ENCODE measurements around the gene SERPINA10. TPM values are rescaled to one million over a fixed set of nuclear protein-coding genes. Genes with fewer than 3 reads are reported as not detected.
"Not testable (repeated sequence)": the region's sequence is repeated elsewhere in the genome, so short reads cannot be mapped to it uniquely, and the experiment has no call there.

Gene SERPINA10
- total RNA-seq, 1 donor from 2014 or later = not detected

GRCh38 chr14:94314890-94315289 lies 21.8 kb upstream of the SERPINA10 start:
- DNase-seq (ENCODE audit: low read depth) = no peak

- DNase-seq (ENCODE audit: low read depth) = no peak
Observed at GRCh38 chr14:94313991-94314655, 21.1 kb upstream of the SERPINA10 start.

DNA sequence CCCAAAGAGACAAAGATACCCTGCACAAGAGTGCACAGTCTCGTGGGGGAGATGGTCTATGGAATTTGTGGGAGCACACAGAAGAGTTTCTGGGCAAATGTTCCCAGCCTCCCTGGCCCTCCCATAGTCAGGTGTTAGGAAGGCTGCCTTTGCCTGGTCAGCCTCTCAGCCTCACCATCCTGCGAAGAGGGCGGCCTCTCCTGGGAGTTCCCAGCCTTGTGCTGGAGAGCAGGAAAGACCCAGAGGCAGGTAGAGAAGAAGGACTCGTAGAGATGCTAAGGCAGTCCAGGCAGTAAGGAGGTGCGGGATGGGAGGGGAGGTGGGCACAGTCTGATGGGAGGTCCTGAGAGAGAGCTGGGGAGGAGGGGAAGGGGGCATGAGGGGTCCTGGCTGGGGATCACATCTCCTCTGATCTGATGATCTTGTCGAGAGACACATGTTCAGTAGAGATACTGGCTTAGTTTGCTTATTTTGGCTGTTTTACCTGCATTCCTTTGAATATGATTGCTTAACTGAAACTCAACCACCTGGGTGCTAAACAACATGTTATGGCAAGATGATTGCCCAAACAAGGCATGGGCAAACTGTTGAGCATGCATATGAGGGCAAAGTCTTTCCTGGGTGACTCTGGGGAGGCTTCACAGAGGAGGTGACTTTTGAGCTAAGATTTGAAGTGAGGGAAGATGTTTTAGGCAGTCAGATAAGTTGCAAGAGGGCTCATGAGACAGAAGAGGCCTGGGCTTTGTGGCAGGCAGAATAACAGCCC lies 19.6 kb upstream of the SERPINA10 start:
- DNase-seq (ENCODE audit: low read depth) = no peak

- DNase-seq (ENCODE audit: low read depth) = no peak
Observed at GRCh38 chr14:94310248-94310647, 17.2 kb upstream of the SERPINA10 start.

DNA sequence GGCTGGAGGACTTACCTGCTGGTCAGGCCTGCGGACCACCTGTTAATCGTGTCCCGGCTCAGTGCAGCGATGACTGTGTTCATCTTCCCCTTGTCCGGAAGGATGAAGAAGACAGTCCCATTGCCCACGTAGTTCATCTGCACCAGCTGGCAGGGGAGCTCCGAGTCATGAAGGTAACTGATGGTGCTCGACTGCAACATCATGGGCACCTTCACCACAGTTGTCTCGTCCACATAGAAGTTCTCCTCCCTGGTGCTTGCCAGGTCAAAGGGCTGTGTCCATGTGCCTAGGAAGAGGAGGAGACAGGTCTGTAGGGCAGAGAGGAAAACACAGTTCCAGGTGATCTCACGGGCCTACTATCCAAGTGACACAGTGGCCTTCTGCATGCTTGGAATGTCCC lies 16.7 kb upstream of the SERPINA10 start:
- no peak for DNase-seq (ENCODE audit: low read depth)

GRCh38 chr14:94307410-94307992 lies 14.4 kb upstream of the SERPINA10 start:
- no peak for DNase-seq (ENCODE audit: low read depth)

- DNase-seq (ENCODE audit: low read depth) = no peak
Observed at GRCh38 chr14:94306047-94306978, 13.2 kb upstream of the SERPINA10 start.

DNA sequence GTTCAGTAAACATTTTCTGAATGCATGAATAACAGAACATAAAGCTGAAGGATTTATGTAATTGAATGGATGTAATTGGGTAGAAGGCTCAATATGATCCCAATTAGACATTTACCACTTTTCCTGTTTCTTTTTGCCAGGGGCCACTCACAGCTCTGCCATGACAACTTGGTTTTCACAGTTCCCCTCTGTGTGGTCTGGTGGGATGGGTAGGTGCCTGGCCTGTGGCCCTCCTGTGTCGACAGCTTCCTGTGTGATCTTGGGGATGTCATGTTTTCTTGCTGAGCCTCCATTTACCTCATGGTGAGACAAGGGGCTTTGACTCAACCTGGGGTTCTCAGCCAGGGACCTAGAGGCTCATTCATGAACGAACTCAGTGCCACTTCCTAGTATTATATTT lies 12.6 kb upstream of the SERPINA10 start:
- no peak for DNase-seq (ENCODE audit: low read depth)

DNA sequence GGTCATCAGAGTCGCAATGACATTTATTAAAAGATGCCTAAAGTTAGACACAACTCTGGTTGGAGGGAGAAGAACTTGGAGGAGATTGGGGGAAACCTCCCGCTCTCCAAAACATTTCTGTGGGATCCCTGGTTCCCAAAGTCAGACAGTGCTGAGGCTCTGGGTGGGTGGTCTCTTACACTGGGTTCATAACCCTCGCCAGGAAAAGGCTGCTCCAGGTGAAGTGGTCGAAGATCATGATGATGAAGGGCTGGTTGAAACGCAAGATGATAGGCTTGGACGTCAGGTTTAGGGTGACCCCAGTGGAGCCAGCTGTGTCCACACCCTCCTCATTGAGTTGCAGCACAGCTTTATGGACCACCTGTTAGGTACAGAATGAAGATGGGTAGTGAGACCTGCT lies 11.2 kb upstream of the SERPINA10 start:
- DNase-seq (ENCODE audit: low read depth) = no peak

- no peak for DNase-seq (ENCODE audit: low read depth)
Observed at GRCh38 chr14:94303111-94303510, 10.0 kb upstream of the SERPINA10 start.

GRCh38 chr14:94298130-94298529 lies 5.1 kb upstream of the SERPINA10 start:
- DNase-seq (ENCODE audit: low read depth) = no peak

DNA sequence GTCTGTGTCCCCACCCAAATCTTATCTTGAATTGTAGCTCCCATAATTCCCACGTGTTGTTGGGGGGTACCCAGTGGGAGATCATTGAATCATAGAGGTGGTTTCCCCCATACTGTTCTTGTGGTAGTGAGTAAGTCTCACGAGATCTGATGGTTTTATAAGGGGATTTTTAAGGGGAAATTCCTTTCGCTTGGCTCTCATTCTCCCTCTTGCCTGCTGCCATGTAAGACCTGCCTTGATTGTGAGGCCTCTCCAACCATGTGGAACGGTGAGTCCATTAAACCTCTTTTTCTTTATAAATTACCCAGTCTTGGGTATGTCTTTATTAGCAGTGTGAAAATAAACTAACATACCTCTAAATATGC lies 3.1 kb upstream of the SERPINA10 start:
- DNase-seq (ENCODE audit: low read depth) = not testable (repeated sequence)

GRCh38 chr14:94295360-94296180 lies 2.5 kb upstream of the SERPINA10 start:
- DNase-seq (ENCODE audit: low read depth) = no peak

DNA sequence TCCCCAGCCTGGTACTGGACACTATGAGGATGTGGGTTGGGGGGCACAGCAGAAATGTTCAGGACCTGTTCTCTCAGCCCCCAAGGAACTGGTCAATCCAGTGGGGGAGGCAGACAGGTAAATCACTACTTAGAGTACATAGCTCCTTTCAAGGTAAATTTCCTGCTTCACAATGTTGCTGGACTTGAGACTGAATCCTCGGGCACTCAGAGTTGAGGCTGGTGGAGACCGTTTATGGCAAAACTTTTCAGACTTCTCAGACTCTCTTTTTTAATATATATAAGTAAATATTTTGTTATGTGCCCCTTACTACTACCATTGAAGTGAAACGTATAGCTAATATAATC lies 483 bp upstream of the SERPINA10 start:
- DNase-seq (ENCODE audit: low read depth) = no peak

- DNase-seq (ENCODE audit: low read depth) = no peak
Observed at GRCh38 chr14:94292526-94292871, 569 bp downstream of the SERPINA10 start.

- no peak for DNase-seq (ENCODE audit: low read depth)
Observed at GRCh38 chr14:94291906-94292525, 1.1 kb downstream of the SERPINA10 start.

DNA sequence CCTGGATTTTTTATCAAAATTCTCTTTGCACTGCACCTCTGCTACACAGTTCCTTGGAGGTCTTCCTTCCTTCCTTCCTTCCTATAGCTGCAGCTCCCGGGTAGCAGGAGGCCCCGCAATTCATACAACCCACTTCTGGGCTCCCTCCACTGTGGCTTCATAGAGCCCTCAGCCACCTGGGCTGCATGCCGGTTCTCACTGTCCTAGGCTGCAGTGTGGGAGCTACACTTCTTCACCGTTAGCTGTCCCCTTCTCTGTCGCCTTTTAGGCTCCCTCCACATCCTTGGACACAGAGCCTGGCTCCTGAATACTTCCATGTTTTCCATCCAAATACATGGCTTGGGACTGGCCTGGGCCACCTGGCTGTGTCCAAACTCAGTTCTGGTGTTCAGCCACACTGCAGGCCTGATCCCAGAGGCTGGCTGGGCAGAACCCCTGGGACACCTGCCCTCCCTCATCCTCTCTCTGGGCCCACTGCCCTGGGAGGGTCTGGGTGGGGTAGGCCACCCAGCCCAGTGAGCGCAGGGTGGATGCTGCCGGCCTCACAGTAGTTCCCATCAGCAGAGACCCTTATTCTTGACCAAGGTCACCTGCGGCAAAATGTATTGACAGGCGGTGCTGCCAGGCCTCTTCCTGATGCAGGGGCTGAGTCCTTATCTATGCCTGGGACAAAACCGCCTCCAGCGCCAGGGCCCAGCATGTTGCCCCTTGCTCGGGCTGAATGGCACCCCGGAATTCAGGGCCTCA lies 1.7 kb downstream of the SERPINA10 start:
- DNase-seq (ENCODE audit: low read depth) = no peak

- no peak for DNase-seq (ENCODE audit: low read depth)
Observed at GRCh38 chr14:94290197-94290596, 2.9 kb downstream of the SERPINA10 start.

GRCh38 chr14:94288610-94289465 lies 4.2 kb downstream of the SERPINA10 start:
- no peak for DNase-seq (ENCODE audit: low read depth)
